ENCODE measurements around the gene SLC19A3. TPM values are rescaled to one million over a fixed set of nuclear protein-coding genes. Genes with fewer than 3 reads are reported as not detected.
"Not testable (repeated sequence)": the region's sequence is repeated elsewhere in the genome, so short reads cannot be mapped to it uniquely, and the experiment has no call there.

Gene SLC19A3
- total RNA-seq, 4 donors from 2014 or later: 5.1 to 14.5 (median 7.4) TPM

DNA sequence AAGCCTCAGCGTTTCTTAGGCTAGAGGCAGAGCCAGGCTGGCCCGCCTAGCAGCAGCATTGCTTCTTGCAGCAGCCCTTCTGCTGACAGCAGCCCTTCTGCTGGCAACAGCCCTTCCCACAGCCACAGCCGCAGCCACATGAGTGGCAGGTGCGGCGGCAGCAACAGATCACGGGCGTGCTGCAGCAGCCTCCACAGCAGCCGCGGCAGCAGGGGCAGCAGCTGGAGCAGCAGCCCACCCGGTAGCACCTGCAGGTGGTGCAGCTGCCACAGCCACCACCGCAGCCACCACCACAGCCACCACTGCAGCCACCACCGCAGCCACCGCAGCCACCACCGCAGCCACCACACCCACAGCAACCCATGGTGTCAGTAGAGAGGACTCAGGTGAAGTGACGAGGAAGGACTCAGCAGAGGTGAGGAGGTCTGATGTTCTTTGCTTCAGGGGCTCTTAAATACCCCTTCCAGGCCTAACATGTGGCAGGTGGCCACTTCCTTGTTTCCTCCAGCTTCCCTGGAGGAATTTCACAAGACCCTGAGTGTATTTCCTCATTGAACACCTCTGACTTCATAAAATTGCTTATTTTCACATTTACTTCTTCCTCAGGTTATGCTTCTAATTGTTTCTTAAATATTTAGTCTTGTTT, 6.7 kb upstream of the SLC19A3 start, which contains the start of gene SCYGR6:
TSS of gene SCYGR6 (minus strand) at position 364 of the 646 bp plus-strand sequence. CDS start at position 364, 0 bp downstream.
- no peak for TF ChIP-seq POLR2A (IDR thresholded peaks at IDR 0.05)
- no peak for TF ChIP-seq EP300 (IDR thresholded peaks at IDR 0.05)
- TF ChIP-seq, protein P1, sequence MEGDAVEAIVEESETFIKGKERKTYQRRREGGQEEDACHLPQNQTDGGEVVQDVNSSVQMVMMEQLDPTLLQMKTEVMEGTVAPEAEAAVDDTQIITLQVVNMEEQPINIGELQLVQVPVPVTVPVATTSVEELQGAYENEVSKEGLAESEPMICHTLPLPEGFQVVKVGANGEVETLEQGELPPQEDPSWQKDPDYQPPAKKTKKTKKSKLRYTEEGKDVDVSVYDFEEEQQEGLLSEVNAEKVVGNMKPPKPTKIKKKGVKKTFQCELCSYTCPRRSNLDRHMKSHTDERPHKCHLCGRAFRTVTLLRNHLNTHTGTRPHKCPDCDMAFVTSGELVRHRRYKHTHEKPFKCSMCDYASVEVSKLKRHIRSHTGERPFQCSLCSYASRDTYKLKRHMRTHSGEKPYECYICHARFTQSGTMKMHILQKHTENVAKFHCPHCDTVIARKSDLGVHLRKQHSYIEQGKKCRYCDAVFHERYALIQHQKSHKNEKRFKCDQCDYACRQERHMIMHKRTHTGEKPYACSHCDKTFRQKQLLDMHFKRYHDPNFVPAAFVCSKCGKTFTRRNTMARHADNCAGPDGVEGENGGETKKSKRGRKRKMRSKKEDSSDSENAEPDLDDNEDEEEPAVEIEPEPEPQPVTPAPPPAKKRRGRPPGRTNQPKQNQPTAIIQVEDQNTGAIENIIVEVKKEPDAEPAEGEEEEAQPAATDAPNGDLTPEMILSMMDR (IDR thresholded peaks at IDR 0.05): no peak
- no peak for TF ChIP-seq POLR2AphosphoS5 (IDR thresholded peaks at IDR 0.05)
- no peak within 1 kb of the TSS for H3K4me3 ChIP-seq

GRCh38 chr2:227722821-227723220, 5.0 kb upstream of the SLC19A3 start:
- not testable (repeated sequence) for DNase-seq (ENCODE audit: low spot score in 2 of 2); H3K36me3 ChIP-seq; H3K27me3 ChIP-seq; H3K9me3 ChIP-seq; H3K27ac ChIP-seq; H3K4me1 ChIP-seq; H3K4me3 ChIP-seq
- whole genome bisulfite sequencing: 91% methylated on average over 7 of the region's 7 CpGs

More for the DNA sequence above, 6.7 kb upstream of the SLC19A3 start, which contains the start of gene SCYGR6:
- H3K27ac ChIP-seq: no peak within 1 kb of the TSS
- H3K9me3 ChIP-seq: no peaks in the 10 kb centered on the region
- no peaks in the 10 kb centered on the region for H3K27me3 ChIP-seq
- whole genome bisulfite sequencing: 59% methylated on average over 10 of the region's 15 CpGs
- no peaks in the 10 kb centered on the region for H3K4me1 ChIP-seq
- H3K36me3 ChIP-seq: no peaks in the 10 kb centered on the region
- no peak for DNase-seq (ENCODE audit: low spot score in 2 of 2)

DNA sequence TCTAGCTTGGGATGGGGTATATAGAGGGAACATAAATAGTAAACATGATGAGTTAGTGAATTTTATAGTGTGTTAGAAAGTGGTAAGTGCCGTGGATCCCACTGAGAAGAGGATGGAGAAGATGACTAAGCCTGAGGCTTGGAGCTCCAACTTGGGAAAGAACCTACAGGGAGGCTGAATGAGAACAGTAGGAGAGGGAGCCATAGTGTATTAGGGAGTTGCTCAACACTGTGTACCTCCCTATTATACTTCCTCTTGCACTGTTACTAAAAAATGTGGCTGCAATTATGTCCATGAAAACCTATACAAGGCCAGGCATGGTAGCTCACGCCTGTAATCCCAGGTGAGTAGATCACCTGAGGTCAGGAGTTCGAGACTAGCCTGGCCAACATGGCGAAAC, 2.9 kb upstream of the SLC19A3 start:
- Histone ChIP-seq H3K4me3 (no peak overlapping the region), H3K9me3 (no peaks in the 10 kb centered on the region), H3K27me3 (no peaks in the 10 kb centered on the region), H3K27ac (no peak overlapping the region), H3K36me3 (no peaks in the 10 kb centered on the region), H3K4me1 (peaks cover 9% of the 10 kb centered on the region)
- DNase-seq (ENCODE audit: low spot score in 2 of 2): no peak
- TF ChIP-seq, protein P1 (IDR thresholded peaks at IDR 0.05): no peak
- TF ChIP-seq POLR2A (IDR thresholded peaks at IDR 0.05) (no peak), EP300 (IDR thresholded peaks at IDR 0.05) (no peak), POLR2AphosphoS5 (IDR thresholded peaks at IDR 0.05) (no peak)
- WGBS: 89% methylated on average over 4 of the region's 4 CpGs

DNA sequence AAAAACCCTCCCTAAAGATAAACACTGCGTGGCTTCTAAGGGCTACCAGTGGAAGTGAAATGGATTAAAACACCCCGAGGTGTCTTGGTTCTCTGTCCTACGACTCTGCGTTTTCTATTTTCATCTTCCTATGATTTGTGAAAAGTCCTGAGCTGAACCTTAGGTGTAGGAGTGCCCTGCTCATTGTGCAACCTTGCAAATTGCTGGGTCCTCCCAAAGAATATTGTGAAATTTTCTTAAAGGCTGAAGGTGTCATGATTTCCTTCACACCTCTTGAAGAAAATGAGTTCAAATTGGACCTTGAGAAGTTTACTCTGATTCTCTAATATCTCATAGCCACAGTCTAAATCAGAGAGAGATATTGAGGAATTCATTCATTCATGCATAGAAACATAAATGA, 1.8 kb upstream of the SLC19A3 start:
- no peak for TF ChIP-seq EP300 (IDR thresholded peaks at IDR 0.05)
- TF ChIP-seq POLR2AphosphoS5 (IDR thresholded peaks at IDR 0.05): no peak
- TF ChIP-seq, protein P1 (IDR thresholded peaks at IDR 0.05): no peak
- no peak for TF ChIP-seq POLR2A (IDR thresholded peaks at IDR 0.05)
- Histone ChIP-seq H3K9me3 (no peaks in the 10 kb centered on the region), H3K36me3 (no peaks in the 10 kb centered on the region), H3K27me3 (no peaks in the 10 kb centered on the region), H3K4me1 (peaks cover 9% of the 10 kb centered on the region), H3K27ac (no peak overlapping the region), H3K4me3 (no peak overlapping the region)
- 94% methylated on average over 4 of the region's 4 CpGs for WGBS
- no peak for DNase-seq (ENCODE audit: low spot score in 2 of 2)

- 100% methylated on average over 2 of the region's 2 CpGs for WGBS
- no peak for DNase-seq (ENCODE audit: low spot score in 2 of 2)
- no peaks in the 10 kb centered on the region for H3K36me3 ChIP-seq
- H3K27ac ChIP-seq: no peak overlapping the region
- no peak overlapping the region for H3K4me3 ChIP-seq
- H3K9me3 ChIP-seq: no peaks in the 10 kb centered on the region
- peaks cover 9% of the 10 kb centered on the region for H3K4me1 ChIP-seq
- H3K27me3 ChIP-seq: no peaks in the 10 kb centered on the region
- TF ChIP-seq, protein P1 (IDR thresholded peaks at IDR 0.05): no peak
- no peak for TF ChIP-seq POLR2AphosphoS5 (IDR thresholded peaks at IDR 0.05)
- no peak for TF ChIP-seq EP300 (IDR thresholded peaks at IDR 0.05)
- no peak for TF ChIP-seq POLR2A (IDR thresholded peaks at IDR 0.05)
These were observed 1.3 kb downstream of the SLC19A3 start for GRCh38 chr2:227716501-227716900.
